GM23338 (cell line): ENCODE measurements around the gene L3MBTL4. TPM values are rescaled to one million over a fixed set of nuclear protein-coding genes. Genes with fewer than 3 reads are reported as not detected.

Experiments used
- ATAC-seq: fragments of 200-7000 bp; cut with Tn5 transposase; 3 replicates; pipeline ENCODE4 v1.9.1; 2020
- DNase-seq: peaks from one replicate; pipeline ENCODE4 v3.0.0-alpha.2; 2015; ENCODE audit warnings: low spot score
- H2AFZ ChIP-seq: fragments of 200-600 bp; sonication (generic); 2 replicates; pipeline ENCODE4 v1.8.0; 2016; ENCODE audit warnings: antibody characterized with exemption, mild to moderate bottlenecking, moderate library complexity
- H3F3A ChIP-seq: fragments of 200-600 bp; sonication (generic); replicated peaks from 2 replicates; pipeline ENCODE4 v1.8.0; 2017; ENCODE audit warnings: antibody characterized with exemption, mixed run types, low read depth
- H3K27ac ChIP-seq: fragments of 200-600 bp; sonication (generic); 2 replicates; pipeline ENCODE4 v1.6.1; 2016; ENCODE audit warnings: low read depth
- H3K27me3 ChIP-seq: fragments of 200-600 bp; sonication (generic); 2 replicates; pipeline ENCODE4 v1.8.0; 2016; ENCODE audit warnings: mild to moderate bottlenecking, mixed run types, moderate library complexity; ENCODE audit not compliant: insufficient read depth
- H3K36me3 ChIP-seq: fragments of 200-600 bp; sonication (generic); 2 replicates; pipeline ENCODE4 v1.8.0; 2016; ENCODE audit warnings: mild to moderate bottlenecking; ENCODE audit not compliant: insufficient read depth
- H3K4me1 ChIP-seq: fragments of 200-600 bp; sonication (generic); 2 replicates; pipeline ENCODE4 v1.8.0; 2016; ENCODE audit warnings: mild to moderate bottlenecking, moderate library complexity; ENCODE audit not compliant: insufficient read depth
- H3K4me2 ChIP-seq: fragments of 200-600 bp; sonication (generic); 2 replicates; pipeline ENCODE4 v1.7.1; 2017; ENCODE audit warnings: mixed run types
- H3K4me3 ChIP-seq: fragments of 200-600 bp; sonication (generic); 2 replicates; pipeline ENCODE4 v1.6.1; 2016; ENCODE audit warnings: mixed run types
- H3K79me2 ChIP-seq: fragments of 200-600 bp; sonication (generic); replicated peaks from 2 replicates; pipeline ENCODE4 v1.8.0; 2017; ENCODE audit warnings: mild to moderate bottlenecking; ENCODE audit not compliant: insufficient read depth
- H3K9me2 ChIP-seq: fragments of 200-600 bp; sonication (generic); 2 replicates; pipeline ENCODE4 v1.8.0; 2017; ENCODE audit not compliant: insufficient read depth
- H4K20me1 ChIP-seq: fragments of 200-600 bp; sonication (generic); replicated peaks from 2 replicates; pipeline ENCODE4 v1.8.0; 2017; ENCODE audit warnings: mild to moderate bottlenecking; ENCODE audit not compliant: insufficient read depth
- H3K27ac Mint-ChIP-seq: 2 replicates; pipeline ENCODE4 v1.8.0; 2020; ENCODE audit warnings: inconsistent platforms, mild to moderate bottlenecking, moderate library complexity, mixed read lengths
- H3K27me3 Mint-ChIP-seq: 3 replicates; pipeline ENCODE4 v1.8.0; 2022; ENCODE audit warnings: low read depth, mild to moderate bottlenecking, moderate library complexity, mixed read lengths, inconsistent platforms; ENCODE audit not compliant: insufficient read depth, poor library complexity
- H3K36me3 Mint-ChIP-seq: 3 replicates; pipeline ENCODE4 v1.8.0; 2021; ENCODE audit warnings: low read depth, mild to moderate bottlenecking, inconsistent platforms, moderate library complexity, mixed read lengths
- H3K4me1 Mint-ChIP-seq: 3 replicates; pipeline ENCODE4 v1.8.0; 2020; ENCODE audit warnings: mild to moderate bottlenecking, inconsistent platforms, mixed read lengths
- H3K4me3 Mint-ChIP-seq: 3 replicates; pipeline ENCODE4 v1.8.0; 2021; ENCODE audit warnings: moderate library complexity, mild to moderate bottlenecking, inconsistent platforms, mixed read lengths
- H3K9me3 Mint-ChIP-seq: 3 replicates; pipeline ENCODE4 v1.8.0; 2020; ENCODE audit warnings: moderate library complexity, mild to moderate bottlenecking, inconsistent platforms, mixed read lengths
- CREB1 ChIP-seq: fragments of 250-450 bp; sonication (Bioruptor Pico); IDR thresholded peaks from 2 replicates; pipeline ENCODE4 v1.5.0; 2020; ENCODE audit warnings: low read depth, mild to moderate bottlenecking, moderate library complexity
- CTCF ChIP-seq, 2 experiments: fragments of 200-600 bp in 1 of 2; sonication (generic) in 1 of 2; conservative IDR thresholded peaks; 2 replicates each; pipeline versions ENCODE4 v1.5.1 to v1.6.1; 2016 to 2017; ENCODE audit warnings: antibody characterized with exemption in 2 of 2, low read depth in 2 of 2, mild to moderate bottlenecking in 2 of 2, moderate library complexity in 1 of 2
- ETS1 ChIP-seq: IDR thresholded peaks from 2 replicates; pipeline ENCODE4 v1.6.1; 2016; ENCODE audit warnings: antibody characterized with exemption
- EZH2 ChIP-seq: fragments of 200-600 bp; sonication (generic); IDR thresholded peaks from one replicate; pipeline ENCODE4 v1.8.0; 2017; ENCODE audit warnings: antibody characterized with exemption, mild to moderate bottlenecking, low read depth; ENCODE audit not compliant: unreplicated experiment
- EZH2phosphoT487 ChIP-seq: fragments of 200-600 bp; sonication (generic); IDR thresholded peaks from one replicate; pipeline ENCODE4 v1.8.1; 2018; ENCODE audit warnings: antibody characterized with exemption; ENCODE audit not compliant: unreplicated experiment
- JUNB ChIP-seq: IDR thresholded peaks from one replicate; pipeline ENCODE4 v1.6.1; 2016; ENCODE audit warnings: antibody characterized with exemption; ENCODE audit not compliant: unreplicated experiment
- NANOG ChIP-seq: IDR thresholded peaks from 2 replicates; pipeline ENCODE4 v1.6.1; 2016; ENCODE audit warnings: antibody characterized with exemption, borderline replicate concordance
- POLR2AphosphoS5 ChIP-seq: IDR thresholded peaks from 2 replicates; pipeline ENCODE4 v1.6.1; 2016; ENCODE audit warnings: antibody characterized with exemption, low read depth
- REST ChIP-seq: IDR thresholded peaks from one replicate; pipeline ENCODE4 v1.6.1; 2018; ENCODE audit warnings: antibody characterized with exemption; ENCODE audit not compliant: unreplicated experiment
- STAT1 ChIP-seq: IDR thresholded peaks from one replicate; pipeline ENCODE4 v1.6.1; 2016; ENCODE audit warnings: antibody characterized with exemption; ENCODE audit not compliant: unreplicated experiment
- ZNF114 ChIP-seq: fragments of 250-450 bp; sonication (Bioruptor Pico); IDR thresholded peaks from 2 replicates; pipeline ENCODE4 v1.5.0; 2020; ENCODE audit warnings: mild to moderate bottlenecking, moderate library complexity
- ZNF331 ChIP-seq: fragments of 250-450 bp; sonication (Bioruptor Pico); IDR thresholded peaks from 2 replicates; pipeline ENCODE4 v1.5.0; 2020; ENCODE audit warnings: low read depth, mild to moderate bottlenecking, moderate library complexity
- ZNF462 ChIP-seq: fragments of 250-450 bp; sonication (Bioruptor Pico); IDR thresholded peaks from 2 replicates; pipeline ENCODE4 v1.5.0; 2020; ENCODE audit warnings: mild to moderate bottlenecking, moderate library complexity
- polyA plus RNA-seq: library from polyadenylated mRNA; unstranded; fragments of >200 nt; fragmentation: Nextera tagmentation; extraction: Ambion mirVana; gene quantifications from 2 replicates; pipeline ENCODE4 v1.2.1, GENCODE V29; 2016
- total RNA-seq: library from RNA; depleted of rRNA; stranded (reverse); fragments of >200 nt; shearing (Covaris generic); gene quantifications from 2 replicates; pipeline ENCODE4 v1.2.3, GENCODE V29; 2014

L3MBTL4 gene
- total and polyA plus RNA-seq, 2 experiments from 2014 or later: 0.48 to 2.8 TPM

- H3K9me2 ChIP-seq: 0 out of 2 replicates have a peak, but pooled peaks cover 6% of the 10 kb centered on the region
- H3K4me3 ChIP-seq: no peak overlapping the region
- H2AFZ ChIP-seq: peak overlapping the region; percentile 49; the same call in 1 of the 2 replicates
- H3K27me3 ChIP-seq: no peaks in the 10 kb centered on the region
- H4K20me1 ChIP-seq: no peaks in the 10 kb centered on the region
- H3K4me3 Mint-ChIP-seq: no peak overlapping the region
- peaks cover 10% of the 10 kb centered on the region; the same call in 2 of the 3 replicates for H3K4me1 Mint-ChIP-seq
- DNase-seq (peak; percentile 7), ATAC-seq (no peak)
- peaks cover 3% of the 10 kb centered on the region; the same call in 1 of the 3 replicates for H3K9me3 Mint-ChIP-seq
- H3K79me2 ChIP-seq: no peaks in the 10 kb centered on the region
- H3F3A ChIP-seq: no peaks in the 10 kb centered on the region
- no peaks in the 10 kb centered on the region for H3K36me3 ChIP-seq
- no peak overlapping the region for H3K27ac Mint-ChIP-seq
- TF ChIP-seq EZH2 (no peak), ETS1 (no peak), REST (no peak), JUNB (no peak), POLR2AphosphoS5 (no peak), STAT1 (no peak), ZNF114 (CRISPR knock-in tag) (no peak), ZNF331 (CRISPR knock-in tag) (no peak), EZH2phosphoT487 (no peak), CTCF (conservative IDR thresholded peaks at IDR 0.05; ENCODE audit: low read depth in 2 of 2) (no peak), NANOG (no peak), CREB1 (CRISPR knock-in tag) (no peak), ZNF462 (no peak)
- no peak overlapping the region for H3K4me2 ChIP-seq
- H3K4me1 ChIP-seq: peaks cover 9% of the 10 kb centered on the region
- H3K27ac ChIP-seq: no peak overlapping the region
- no peaks in the 10 kb centered on the region for H3K27me3 Mint-ChIP-seq
- no peaks in the 10 kb centered on the region; the same call in 2 of the 3 replicates for H3K36me3 Mint-ChIP-seq
Observed at GRCh38 chr18:6119761-6120160, 294.9 kb downstream of the L3MBTL4 start.
